ENCODE measurements around the gene KLC1.

- TF ChIP-seq CTCF (IDR thresholded peaks at IDR 0.05) (no peak), PHF8 (IDR thresholded peaks at IDR 0.05; ENCODE audit: borderline replicate concordance, low read depth) (no peak), RNF2 (IDR thresholded peaks at IDR 0.05; ENCODE audit: borderline replicate concordance, low read depth) (no peak), PBX3 (IDR thresholded peaks at IDR 0.05) (no peak), CEBPB (IDR thresholded peaks at IDR 0.05) (no peak), POLR2AphosphoS2 (conservative IDR thresholded peaks at IDR 0.05; ENCODE audit: low read length) (no peak), SMC3 (IDR thresholded peaks at IDR 0.05) (no peak), POLR2A (IDR thresholded peaks at IDR 0.05; ENCODE audit: low read length) (no peak), JUNB (IDR thresholded peaks at IDR 0.05) (no peak), E2F6 (IDR thresholded peaks at IDR 0.05; ENCODE audit: borderline replicate concordance, low read depth) (no peak)
These were observed 28.5 kb downstream of the KLC1 start for GRCh38 chr14:103657471-103657870.

Data from A549 (cell line).